MM.1S (cell line): ENCODE measurements around the gene CD248.

ENCODE experiments used
- DNase-seq: peaks from one replicate; pipeline ENCODE4 v3.0.0-alpha.2; 2015
- H2AFZ ChIP-seq: fragments of 300-600 bp; sonication (generic); 2 replicates; pipeline ENCODE4 v1.6.0; 2016; ENCODE audit warnings: antibody characterized with exemption, low read length
- H3F3A ChIP-seq: fragments of 300-600 bp; sonication (generic); 2 replicates; pipeline ENCODE4 v1.6.1; 2016; ENCODE audit warnings: mild to moderate bottlenecking, antibody characterized with exemption, low read length, moderate library complexity, mixed read lengths; ENCODE audit not compliant: insufficient read depth
- H3K27ac ChIP-seq: fragments of 300-600 bp; sonication (generic); 2 replicates; pipeline ENCODE4 v1.5.1; 2016; ENCODE audit warnings: mild to moderate bottlenecking, low read length
- H3K27me3 ChIP-seq: fragments of 300-600 bp; sonication (generic); replicated peaks from 2 replicates; pipeline ENCODE4 v1.6.0; 2016; ENCODE audit warnings: low read length; ENCODE audit not compliant: insufficient read depth
- H3K36me3 ChIP-seq: fragments of 300-600 bp; sonication (generic); replicated peaks from 2 replicates; pipeline ENCODE4 v1.6.1; 2016; ENCODE audit warnings: mild to moderate bottlenecking, low read length, mixed read lengths; ENCODE audit not compliant: insufficient read depth
- H3K4me1 ChIP-seq: fragments of 300-600 bp; sonication (generic); 2 replicates; pipeline ENCODE4 v1.6.1; 2016; ENCODE audit warnings: low read length, mixed read lengths
- H3K4me2 ChIP-seq: fragments of 300-600 bp; sonication (generic); 2 replicates; pipeline ENCODE4 v1.6.0; 2016; ENCODE audit warnings: low read depth, low read length
- H3K4me3 ChIP-seq: fragments of 300-600 bp; sonication (generic); 2 replicates; pipeline ENCODE4 v1.5.1; 2016; ENCODE audit warnings: low read length, mixed read lengths
- H3K79me2 ChIP-seq: fragments of 300-600 bp; sonication (generic); 2 replicates; pipeline ENCODE4 v1.6.1; 2016; ENCODE audit warnings: mixed run types, low read length, mixed read lengths
- H3K9ac ChIP-seq: fragments of 300-600 bp; sonication (generic); 2 replicates; pipeline ENCODE4 v1.6.1; 2016; ENCODE audit warnings: low read length, mixed read lengths
- H3K9me2 ChIP-seq: fragments of 300-600 bp; sonication (generic); replicated peaks from 2 replicates; pipeline ENCODE4 v1.6.1; 2016; ENCODE audit warnings: mild to moderate bottlenecking, low read length, mixed read lengths; ENCODE audit not compliant: insufficient read depth
- H3K9me3 ChIP-seq: fragments of 300-600 bp; sonication (generic); replicated peaks from 2 replicates; pipeline ENCODE4 v1.6.1; 2016; ENCODE audit warnings: mild to moderate bottlenecking, low read length, mixed read lengths; ENCODE audit not compliant: insufficient read depth
- H4K20me1 ChIP-seq: fragments of 300-600 bp; sonication (generic); 2 replicates; pipeline ENCODE4 v1.6.1; 2016; ENCODE audit warnings: mild to moderate bottlenecking, low read length, moderate library complexity, mixed read lengths; ENCODE audit not compliant: insufficient read depth
- EZH2 ChIP-seq: fragments of 300-600 bp; sonication (generic); optimal IDR thresholded peaks from 2 replicates; pipeline ENCODE3; 2017; ENCODE audit warnings: low read depth, mild to moderate bottlenecking, antibody characterized with exemption, low read length, mixed read lengths
- EZH2phosphoT487 ChIP-seq: fragments of 300-600 bp; sonication (generic); IDR thresholded peaks from 2 replicates; pipeline ENCODE4 v1.6.1; 2018; ENCODE audit warnings: antibody characterized with exemption, low read length
- TF ChIP-seq, protein P1 (sequence below): fragments of 300-600 bp; sonication (generic); IDR thresholded peaks from 2 replicates; pipeline ENCODE4 v1.5.1; 2016; ENCODE audit warnings: antibody characterized with exemption, low read length, mixed read lengths

The CD248 gene

DNA sequence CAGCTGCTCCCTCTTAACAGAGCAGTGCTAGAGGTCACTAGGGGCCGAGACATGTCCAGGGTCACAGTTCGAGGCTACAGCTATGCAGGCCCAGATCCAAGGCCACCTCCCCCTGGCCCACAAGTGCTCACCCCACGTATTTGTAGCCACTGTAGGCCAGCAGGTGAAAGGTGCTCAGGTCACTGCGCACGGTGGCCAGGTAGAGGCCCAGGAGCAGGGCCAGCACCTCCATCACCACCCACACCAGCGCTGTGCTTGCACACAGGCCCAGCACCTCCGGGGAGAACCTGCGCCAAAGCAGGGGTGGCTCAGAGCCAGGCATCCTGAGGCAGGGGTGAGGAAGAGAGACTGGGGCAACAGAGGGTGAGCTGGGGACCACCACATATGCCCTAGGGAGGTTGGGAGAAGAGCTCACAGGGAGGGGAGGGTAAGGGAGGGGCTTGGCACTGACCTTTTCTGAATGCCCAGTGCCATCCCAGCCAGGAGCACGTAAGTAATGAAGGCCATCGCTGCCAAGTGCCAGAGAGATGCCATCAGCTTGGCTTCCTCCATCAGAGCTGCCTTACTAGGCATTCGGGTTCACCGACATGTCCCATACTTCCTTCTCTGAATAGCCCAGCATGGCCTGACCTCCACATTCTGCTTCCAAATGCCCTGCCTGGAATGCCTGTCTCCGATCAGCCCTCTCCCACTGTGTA, 31.4 kb downstream of the CD248 start:
- H3K9me3 ChIP-seq: no peaks in the 10 kb centered on the region
- H4K20me1 ChIP-seq: no peaks in the 10 kb centered on the region
- H3K27ac ChIP-seq: no peak overlapping the region
- no peak for TF ChIP-seq EZH2
- TF ChIP-seq, protein P1, sequence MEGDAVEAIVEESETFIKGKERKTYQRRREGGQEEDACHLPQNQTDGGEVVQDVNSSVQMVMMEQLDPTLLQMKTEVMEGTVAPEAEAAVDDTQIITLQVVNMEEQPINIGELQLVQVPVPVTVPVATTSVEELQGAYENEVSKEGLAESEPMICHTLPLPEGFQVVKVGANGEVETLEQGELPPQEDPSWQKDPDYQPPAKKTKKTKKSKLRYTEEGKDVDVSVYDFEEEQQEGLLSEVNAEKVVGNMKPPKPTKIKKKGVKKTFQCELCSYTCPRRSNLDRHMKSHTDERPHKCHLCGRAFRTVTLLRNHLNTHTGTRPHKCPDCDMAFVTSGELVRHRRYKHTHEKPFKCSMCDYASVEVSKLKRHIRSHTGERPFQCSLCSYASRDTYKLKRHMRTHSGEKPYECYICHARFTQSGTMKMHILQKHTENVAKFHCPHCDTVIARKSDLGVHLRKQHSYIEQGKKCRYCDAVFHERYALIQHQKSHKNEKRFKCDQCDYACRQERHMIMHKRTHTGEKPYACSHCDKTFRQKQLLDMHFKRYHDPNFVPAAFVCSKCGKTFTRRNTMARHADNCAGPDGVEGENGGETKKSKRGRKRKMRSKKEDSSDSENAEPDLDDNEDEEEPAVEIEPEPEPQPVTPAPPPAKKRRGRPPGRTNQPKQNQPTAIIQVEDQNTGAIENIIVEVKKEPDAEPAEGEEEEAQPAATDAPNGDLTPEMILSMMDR: no peak
- TF ChIP-seq EZH2phosphoT487: no peak
- H3K36me3 ChIP-seq: no peaks in the 10 kb centered on the region
- DNase-seq: no peak
- H3K4me3 ChIP-seq: no peak overlapping the region
- H3K9ac ChIP-seq: no peak overlapping the region
- H3K4me1 ChIP-seq: peaks cover 23% of the 10 kb centered on the region
- peaks cover 3% of the 10 kb centered on the region; the same call in 1 of the 2 replicates for H3K27me3 ChIP-seq
- H3K4me2 ChIP-seq: no peak overlapping the region
- H3K79me2 ChIP-seq: peaks cover 13% of the 10 kb centered on the region
- H3K9me2 ChIP-seq: no peaks in the 10 kb centered on the region
- H2AFZ ChIP-seq: no peak overlapping the region
- peaks cover 7% of the 10 kb centered on the region for H3F3A ChIP-seq

DNA sequence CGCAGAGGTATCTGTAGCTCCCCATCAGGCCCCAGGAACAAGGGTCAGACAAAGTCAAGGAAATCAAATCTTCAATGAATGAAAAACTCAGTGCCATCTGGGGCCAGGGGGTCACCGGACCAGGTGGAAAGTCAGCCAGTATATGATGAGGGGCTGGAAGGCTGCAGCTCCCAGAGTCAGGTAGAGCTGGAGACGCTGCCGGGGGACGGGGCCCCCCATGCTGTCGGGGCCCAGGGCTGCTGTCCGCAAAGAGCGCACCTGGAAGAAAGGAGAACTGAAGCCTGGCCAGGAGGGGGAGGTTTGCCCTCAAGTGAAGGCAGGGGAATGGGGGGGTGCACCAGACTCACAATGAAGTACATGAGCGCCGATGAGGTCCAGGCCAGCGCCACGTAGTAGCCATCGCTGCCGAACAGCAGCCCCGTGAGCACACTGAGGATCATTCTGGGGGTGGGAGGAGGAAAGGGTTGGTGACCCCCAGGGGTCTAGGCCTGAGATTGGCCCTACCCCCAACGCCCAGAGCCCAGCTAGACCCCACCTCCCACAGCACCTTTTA, 32.2 kb downstream of the CD248 start:
- no peak overlapping the region for H3K9ac ChIP-seq
- no peak for TF ChIP-seq EZH2phosphoT487
- TF ChIP-seq, protein P1: no peak
- TF ChIP-seq EZH2: no peak
- H3K9me3 ChIP-seq: no peaks in the 10 kb centered on the region

DNA sequence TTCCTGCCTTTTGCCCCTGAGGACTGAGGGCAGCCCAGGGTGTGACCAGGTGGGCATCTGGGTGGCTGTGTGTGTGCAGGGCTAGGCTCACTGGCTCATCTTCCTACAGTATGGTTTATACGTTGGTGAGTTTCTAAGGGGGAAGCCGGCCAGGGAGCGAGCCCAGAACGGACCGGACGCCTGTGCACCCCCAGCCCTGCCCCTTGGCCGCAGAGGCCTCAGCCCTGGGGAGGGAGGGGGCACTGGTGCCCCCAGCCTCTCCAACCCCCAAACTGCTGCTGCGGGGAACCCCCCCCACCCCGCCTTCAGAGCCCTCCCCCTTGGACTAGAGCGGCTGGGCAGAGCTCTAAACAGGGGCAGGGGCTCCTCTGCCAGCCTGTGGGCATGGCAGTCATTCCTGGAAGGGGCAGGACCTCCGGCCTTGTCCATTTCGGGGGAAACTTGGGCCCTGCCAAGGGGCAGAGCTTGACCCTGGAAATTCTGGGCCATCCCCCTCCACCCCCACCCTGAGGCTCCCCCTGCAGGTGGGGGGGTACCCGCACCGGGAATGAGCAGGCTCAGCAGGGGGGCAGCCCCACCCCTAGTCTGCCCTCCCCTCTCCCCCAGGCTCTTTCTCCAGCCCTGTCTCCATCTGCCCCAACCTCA, 33.3 kb downstream of the CD248 start:
- no peaks in the 10 kb centered on the region for H4K20me1 ChIP-seq
- H2AFZ ChIP-seq: no peak overlapping the region
- H3K9me3 ChIP-seq: no peaks in the 10 kb centered on the region
- H3K79me2 ChIP-seq: peaks cover 11% of the 10 kb centered on the region
- peaks cover 15% of the 10 kb centered on the region for H3K4me1 ChIP-seq
- H3K4me2 ChIP-seq: no peak overlapping the region
- no peaks in the 10 kb centered on the region; the same call in 1 of the 2 replicates for H3K27me3 ChIP-seq
- H3K36me3 ChIP-seq: no peaks in the 10 kb centered on the region
- no peaks in the 10 kb centered on the region for H3K9me2 ChIP-seq
- TF ChIP-seq, protein P1: no peak
- no peak overlapping the region for H3K27ac ChIP-seq
- no peak overlapping the region for H3K4me3 ChIP-seq
- no peaks in the 10 kb centered on the region for H3F3A ChIP-seq
- H3K9ac ChIP-seq: no peak overlapping the region
- no peak for DNase-seq

More for the DNA sequence above, 32.2 kb downstream of the CD248 start:
- Histone ChIP-seq H3K36me3 (no peaks in the 10 kb centered on the region), H3K4me2 (no peak overlapping the region), H3K4me1 (peaks cover 15% of the 10 kb centered on the region), H3K27me3 (no peaks in the 10 kb centered on the region), H3K4me3 (no peak overlapping the region), H3F3A (peaks cover 4% of the 10 kb centered on the region), H3K27ac (no peak overlapping the region), H4K20me1 (no peaks in the 10 kb centered on the region), H3K79me2 (peaks cover 13% of the 10 kb centered on the region), H3K9me2 (no peaks in the 10 kb centered on the region), H2AFZ (no peak overlapping the region)
- DNase-seq: no peak
